HG03135 (cell line): Measurements from ENCODE around the gene VDAC1.
A peak's percentile ranks its signal among the peaks of the same experiment; 100 is the strongest.
"Not testable (repeated sequence)": the region's sequence is repeated elsewhere in the genome, so short reads cannot be mapped to it uniquely, and the experiment has no call there.

ENCODE experiments used
- ATAC-seq: cut with Tn5 transposase; IDR thresholded peaks from one replicate; pipeline ENCODE4 v1.9.1; 2021; ENCODE audit warnings: mild to moderate bottlenecking, moderate library complexity; ENCODE audit not compliant: unreplicated experiment

Gene VDAC1, protein sequence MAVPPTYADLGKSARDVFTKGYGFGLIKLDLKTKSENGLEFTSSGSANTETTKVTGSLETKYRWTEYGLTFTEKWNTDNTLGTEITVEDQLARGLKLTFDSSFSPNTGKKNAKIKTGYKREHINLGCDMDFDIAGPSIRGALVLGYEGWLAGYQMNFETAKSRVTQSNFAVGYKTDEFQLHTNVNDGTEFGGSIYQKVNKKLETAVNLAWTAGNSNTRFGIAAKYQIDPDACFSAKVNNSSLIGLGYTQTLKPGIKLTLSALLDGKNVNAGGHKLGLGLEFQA

DNA sequence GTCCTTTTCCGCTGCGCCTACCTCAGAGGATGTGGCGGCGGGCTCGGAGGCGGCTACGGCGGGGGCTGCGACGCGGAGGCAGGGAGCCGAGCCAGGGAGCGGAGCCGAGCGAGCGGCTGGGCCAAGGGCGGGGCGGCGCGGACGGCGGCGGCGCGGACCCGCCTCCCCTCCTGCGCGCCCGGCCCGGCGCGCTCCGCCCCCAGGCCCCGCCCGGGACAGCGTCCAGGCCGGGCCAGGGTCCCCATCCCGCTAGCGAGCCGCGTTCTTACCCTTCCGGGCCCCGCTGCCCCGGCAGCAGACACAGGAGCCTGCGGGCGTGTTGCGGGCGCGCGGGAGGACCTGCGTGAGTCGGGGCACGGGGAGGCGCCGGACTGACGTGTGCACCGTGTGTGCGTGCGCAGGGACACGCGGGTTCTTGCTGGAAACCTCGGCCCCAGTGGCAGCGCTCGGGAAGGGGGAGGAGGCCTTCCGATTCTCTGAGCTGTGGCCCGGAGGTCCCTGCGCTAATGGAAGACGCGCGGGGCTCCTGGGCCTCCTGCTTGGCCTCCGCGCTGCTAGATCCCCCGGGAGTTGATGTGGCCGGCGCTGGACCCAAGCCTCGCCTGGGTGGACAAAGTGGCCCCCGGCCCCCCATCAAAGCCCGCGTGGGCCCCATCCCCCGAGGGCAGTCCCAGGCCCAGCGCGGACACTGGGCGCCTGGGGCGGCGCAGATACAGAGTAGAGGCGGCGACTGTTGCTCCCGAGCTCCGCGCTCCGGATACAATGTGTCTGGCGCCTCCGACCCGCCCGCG, at the start of gene VDAC1:
Gene VDAC1 (minus strand): TSS at position 350 of the 791 bp plus-strand sequence. CDS start 11,963 bp downstream, outside the sequence.
- peak; percentile 81 for ATAC-seq

- ATAC-seq, result no peak
These were observed 49.1 kb upstream of the VDAC1 start for GRCh38 chr5:134053840-134054338.

DNA sequence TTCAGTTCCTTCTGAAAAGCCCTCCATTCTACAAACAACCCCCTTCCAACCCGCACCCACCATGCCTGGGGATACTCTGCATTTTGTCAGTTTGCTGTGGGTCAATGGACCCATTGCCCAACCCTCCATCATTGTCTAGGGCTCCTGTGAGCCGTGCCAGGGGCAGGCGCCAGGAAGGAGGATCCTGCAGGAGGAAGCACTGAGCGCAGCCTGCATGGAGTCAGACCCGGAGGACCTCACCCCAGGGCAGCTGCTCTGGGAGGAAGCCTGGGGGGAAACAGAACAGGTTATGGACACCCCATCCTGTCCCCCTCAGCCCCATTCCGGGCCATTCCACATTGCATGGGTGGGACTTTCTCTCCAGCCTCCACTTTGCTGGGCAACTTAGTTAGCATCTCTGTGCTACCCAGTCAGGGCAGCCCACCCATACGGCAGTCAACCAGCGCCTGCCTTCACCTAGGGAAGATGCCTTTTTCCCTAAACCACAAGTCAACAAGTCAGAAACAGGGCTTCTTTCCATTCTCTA, 48.6 kb upstream of the VDAC1 start:
- no peak for ATAC-seq

DNA sequence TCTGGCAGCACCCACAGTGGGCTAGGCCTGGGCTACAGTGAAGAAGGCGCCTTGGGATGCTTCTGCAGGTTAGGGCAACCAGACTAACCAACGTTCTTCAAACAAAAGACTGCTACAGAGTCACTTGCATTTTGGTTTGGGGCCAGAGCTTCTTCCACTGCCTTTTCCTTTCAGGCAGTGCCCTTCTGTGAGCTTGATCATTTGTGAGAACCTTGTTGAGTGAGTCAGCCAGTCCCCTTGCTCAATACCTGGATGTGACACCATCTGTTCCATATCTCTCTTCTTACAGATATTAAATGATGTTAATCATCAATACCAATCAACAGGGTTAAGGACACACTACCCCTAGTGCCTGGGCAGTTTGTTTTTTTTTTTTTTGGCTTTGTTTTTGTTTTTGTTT, 46.5 kb upstream of the VDAC1 start:
- no peak for ATAC-seq

DNA sequence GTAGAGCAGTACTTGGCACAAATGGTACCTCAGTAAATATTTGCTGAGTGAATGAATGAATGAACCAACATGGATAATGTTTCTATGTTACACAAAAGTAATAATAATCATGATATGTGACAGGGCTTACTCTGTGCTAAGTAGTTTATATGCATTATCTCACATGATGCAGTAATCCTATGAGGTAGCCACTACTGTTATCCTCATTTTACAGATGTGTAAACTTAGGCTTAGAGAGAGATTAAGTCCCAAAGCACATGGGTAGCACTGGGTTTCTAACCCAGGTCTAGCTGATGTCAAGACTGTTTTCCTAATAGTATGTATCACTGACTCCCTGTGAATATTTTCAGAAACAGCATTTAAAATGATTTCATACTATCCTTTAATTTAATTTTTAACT, 44.1 kb upstream of the VDAC1 start:
- ATAC-seq, result no peak

DNA sequence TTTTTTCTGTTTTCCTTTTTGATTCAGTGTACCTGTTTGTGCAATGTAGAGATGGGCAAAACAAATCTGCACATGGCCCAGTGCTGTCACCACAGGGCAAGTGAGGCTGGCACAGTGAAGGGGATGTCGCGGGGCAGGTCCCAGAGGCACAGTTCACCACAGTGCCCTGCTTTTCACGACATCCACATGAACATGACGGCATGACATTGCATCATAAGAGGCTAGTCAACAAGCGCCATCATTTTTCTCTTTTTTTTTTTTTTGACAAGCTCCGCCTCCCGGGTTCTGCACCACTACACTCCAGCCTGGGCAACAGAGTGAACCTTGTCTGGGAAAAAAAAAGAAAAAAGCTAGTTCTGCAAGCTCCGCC, 42.9 kb upstream of the VDAC1 start:
- no peak for ATAC-seq

DNA sequence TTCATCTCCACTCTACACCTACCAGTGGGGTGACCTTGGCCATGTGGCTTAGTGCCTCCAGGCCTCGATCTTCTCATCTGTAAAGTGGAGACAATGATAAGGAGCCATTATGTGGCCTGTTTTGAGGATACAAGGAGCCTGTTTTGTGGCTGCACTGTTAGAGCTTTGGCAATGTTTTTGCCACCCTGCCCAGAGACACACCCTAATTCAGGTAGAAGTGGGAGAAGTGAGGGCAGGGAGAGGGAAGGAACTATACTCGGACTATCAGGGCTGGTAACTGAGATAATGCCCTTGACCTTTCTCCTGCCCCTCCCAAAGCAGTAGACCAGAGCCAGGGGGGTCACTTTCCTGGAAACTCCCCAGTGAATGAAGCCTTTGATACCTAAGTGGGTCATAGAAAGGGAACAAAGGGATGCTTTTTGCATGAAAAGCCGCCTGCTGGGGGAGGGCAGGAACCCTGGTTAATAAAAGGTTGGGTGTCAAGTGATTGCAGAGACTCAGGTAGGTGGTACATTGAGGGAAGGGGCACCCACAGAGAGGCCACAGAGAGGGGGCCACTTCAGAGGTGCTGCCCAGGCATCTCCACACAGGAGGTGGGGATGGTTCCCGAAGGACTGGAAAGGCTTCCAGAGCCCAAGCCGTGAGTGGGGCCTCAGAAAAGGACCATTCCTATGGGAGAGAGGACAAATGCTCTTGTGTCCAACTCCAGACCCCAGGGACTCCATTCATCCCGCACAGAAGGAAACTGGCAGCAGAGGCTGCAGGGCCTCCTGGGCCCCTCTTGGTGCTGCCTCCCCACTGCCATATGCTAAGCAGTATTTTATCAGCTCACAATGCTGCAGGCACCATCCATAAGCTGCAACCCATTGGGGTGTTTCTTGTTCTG, 42.3 kb upstream of the VDAC1 start:
- no peak for ATAC-seq

DNA sequence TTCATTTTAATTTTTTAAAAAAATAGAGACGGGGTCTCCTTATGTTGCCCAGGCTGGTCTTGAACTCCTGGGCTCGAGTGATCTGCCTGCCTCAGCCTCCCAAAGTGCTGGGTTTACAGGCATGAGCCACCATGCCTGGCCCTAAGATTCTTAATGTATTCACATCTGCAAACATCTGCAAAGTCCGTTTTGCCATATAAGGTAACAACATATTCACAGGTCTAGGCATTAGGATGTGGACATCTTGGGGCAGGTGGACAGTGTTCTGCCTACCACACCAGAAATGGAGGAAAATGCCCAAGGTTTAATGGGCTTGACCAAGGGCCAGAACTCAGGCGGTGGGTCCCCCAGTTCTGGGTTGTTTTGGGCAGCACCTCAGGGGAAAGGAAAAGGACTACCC, 41.6 kb upstream of the VDAC1 start:
- no peak for ATAC-seq

- ATAC-seq, result no peak
These were observed 39.3 kb upstream of the VDAC1 start for GRCh38 chr5:134043793-134044792.

DNA sequence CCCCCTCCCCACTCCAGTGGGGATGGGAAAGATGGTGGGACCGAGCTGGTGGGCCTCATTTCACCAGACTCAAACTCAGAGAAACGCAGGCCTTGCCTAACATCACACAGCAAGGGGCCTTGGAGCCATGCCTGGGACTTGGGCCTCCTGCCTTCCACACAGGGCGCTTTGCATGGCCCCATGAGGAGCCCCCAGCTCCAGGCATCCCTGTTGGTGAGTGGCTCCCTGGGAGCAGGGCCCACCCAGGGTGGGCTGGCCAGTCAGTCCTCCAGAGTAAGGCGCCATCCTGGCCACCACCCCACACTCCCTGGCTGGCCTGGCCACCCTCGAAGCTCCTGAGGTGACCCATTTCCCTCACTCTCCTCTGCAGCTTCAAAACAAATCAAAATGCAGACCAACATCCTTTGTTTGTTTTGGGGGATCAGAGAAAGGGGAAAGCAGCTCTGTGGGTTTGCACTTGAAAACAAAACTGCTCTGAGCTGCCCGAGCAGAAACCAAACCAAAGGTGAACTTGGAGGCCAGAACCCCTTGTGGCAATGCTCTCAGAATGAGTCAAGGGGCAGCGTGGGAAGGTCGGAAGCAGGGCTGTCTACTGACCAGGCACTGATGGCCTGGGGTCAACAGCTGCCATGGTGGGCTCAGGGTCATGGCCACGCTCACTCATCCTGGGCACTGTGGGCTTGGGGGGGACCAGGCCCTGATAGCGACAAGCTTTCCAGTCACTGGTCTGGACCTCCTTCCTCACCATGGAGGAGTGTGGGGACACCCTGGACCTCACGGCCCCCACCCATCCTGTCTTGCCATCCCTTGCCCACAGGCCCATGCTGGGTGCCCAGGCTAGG, 37.0 kb upstream of the VDAC1 start:
- ATAC-seq, result no peak

GRCh38 chr5:134038138-134038537, 33.4 kb upstream of the VDAC1 start:
- no peak for ATAC-seq

DNA sequence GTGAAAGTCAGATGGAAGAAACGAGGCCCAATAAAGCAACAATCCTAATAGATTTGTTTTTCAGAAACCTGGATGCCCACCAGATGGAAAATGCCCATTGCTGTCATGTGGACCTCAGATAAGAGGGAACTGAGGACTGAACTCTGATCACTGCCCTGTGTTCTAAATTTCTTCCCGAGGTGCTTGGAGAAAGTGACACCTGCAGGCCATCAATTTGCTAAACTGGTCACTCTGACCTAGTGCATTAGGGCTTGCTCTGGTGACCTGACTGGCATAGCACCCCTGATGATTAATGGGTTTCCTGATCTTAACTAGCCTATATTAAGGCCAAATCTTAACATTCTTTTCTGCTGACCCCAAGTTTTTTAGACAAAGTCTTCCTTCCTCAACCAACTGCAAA, 32.4 kb upstream of the VDAC1 start:
- ATAC-seq, result no peak

DNA sequence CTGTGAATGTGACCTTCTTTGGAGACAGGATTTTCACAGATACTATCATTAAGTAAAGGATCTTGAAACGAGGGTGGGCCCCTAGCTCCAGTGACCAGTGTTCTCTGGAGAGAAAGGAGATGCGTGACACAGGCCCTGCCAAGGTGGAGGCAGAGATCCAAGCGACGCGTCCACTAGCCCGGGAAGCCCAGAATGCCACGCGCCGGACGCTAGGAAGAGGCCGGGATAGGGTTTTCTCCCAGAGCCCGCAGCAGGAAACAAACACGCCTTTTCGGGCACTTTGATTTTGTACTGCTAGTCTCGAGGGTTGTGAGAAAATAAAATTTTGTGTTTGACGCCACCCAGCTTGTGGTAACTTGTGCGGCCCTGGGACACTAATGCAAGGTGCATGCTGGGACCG, 29.6 kb upstream of the VDAC1 start:
- ATAC-seq, result no peak

- not testable (repeated sequence) for ATAC-seq
These were observed 25.7 kb upstream of the VDAC1 start for GRCh38 chr5:134030303-134030964.

DNA sequence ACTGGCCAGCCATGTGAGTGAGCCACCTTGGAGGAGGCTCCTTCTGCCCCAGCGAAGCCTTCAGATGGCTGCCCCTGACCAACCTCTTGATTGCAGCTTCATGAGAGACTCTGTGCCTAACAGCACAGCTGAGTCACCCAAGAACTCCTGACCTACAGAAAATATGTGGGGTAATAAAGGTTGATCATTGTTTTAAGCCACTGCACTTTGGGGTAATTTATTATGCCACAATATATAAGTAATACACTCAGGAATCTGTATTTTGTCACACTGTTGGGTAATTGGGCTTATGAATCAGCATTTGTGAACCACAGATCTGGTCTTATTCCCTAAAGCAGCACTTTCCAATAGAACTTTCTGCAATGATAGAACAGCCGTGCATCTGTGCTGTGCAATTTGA, 24.4 kb upstream of the VDAC1 start:
- no peak for ATAC-seq

GRCh38 chr5:134028496-134028895, 23.7 kb upstream of the VDAC1 start:
- ATAC-seq, result no peak

- ATAC-seq, result no peak
These were observed 22.5 kb upstream of the VDAC1 start for GRCh38 chr5:134027288-134027615.

DNA sequence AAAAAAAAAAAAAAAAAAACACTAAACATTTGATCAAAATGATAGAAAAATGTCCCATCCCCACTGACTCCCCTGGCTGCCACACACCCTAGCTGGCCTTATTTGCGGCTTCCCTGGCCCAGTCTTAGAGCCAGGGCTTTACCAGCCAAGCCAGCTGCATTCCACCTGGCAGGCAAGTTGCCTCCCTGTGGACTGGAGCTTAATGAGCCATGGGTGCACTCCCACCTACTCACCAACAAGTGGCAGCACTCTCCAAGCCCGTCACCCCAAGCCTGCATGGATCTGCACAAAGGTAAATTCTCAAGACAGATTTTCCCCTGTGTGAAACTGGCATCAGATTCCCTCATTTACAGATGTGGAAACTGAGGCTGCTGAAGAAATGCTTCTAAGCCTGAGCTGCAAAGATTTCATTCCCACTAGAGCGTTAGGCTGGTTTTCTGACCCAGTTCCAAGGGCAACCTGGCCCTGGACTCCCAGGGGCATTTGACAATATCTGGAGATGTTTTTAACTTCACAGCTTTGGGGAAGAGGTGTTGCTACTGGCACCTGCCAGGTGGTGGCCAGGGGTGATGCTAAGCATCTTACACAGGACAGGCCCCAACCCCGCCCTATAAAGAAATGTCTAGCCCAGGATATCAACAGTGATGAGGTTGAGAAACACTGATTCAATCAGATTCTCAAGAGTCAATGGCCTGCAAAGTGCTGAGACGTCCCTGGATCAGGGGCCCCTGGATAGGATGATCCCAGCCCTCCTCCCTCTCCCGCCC, 21.9 kb upstream of the VDAC1 start:
- no peak for ATAC-seq
